Stimulated activated CD8-positive, alpha-beta memory T cell treated with anti-CD3 and anti-CD28 coated beads, Interleukin-4, amount 100 ng/mL, for 48 hours (primary cell): Measurements from ENCODE around the gene VARS2.
"Not testable (repeated sequence)": the region's sequence is repeated elsewhere in the genome, so short reads cannot be mapped to it uniquely, and the experiment has no call there.

Source experiments
- DNase-seq: peaks from one replicate; pipeline ENCODE4 v3.0.0-alpha.2; 2020

Gene VARS2

GRCh38 chr6:30900863-30901417 lies 13.1 kb upstream of the VARS2 start:
- DNase-seq, result no peak

- DNase-seq, result no peak
Observed at GRCh38 chr6:30901436-30901835, 12.6 kb upstream of the VARS2 start.

- not testable (repeated sequence) for DNase-seq
Observed at GRCh38 chr6:30902196-30902595, 11.8 kb upstream of the VARS2 start.

GRCh38 chr6:30902709-30903108 lies 11.3 kb upstream of the VARS2 start:
- DNase-seq, result no peak

DNA sequence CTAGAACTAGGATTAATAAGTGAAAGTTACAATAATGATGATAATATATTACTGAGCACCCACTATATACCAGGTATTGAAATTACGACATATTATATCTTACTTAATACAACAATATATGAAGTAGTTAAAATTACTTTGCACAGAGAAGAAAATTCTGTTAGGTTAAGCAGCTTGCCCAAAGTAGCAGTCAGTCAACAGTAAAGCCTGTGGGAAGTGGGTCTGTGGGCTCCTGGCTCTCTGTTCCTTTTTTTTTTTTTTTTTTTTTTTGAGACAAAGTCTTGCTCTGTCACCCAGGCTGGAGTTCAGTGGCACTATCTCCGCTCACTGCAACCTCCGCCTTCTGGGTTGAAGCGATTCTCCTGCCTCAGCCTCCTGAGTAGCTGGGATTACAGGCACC lies 10.8 kb upstream of the VARS2 start:
- no peak for DNase-seq

- not testable (repeated sequence) for DNase-seq
Observed at GRCh38 chr6:30907290-30907757, 6.7 kb upstream of the VARS2 start.

- DNase-seq, result peak; percentile 95
Observed at GRCh38 chr6:30907758-30908591, 6.1 kb upstream of the VARS2 start, which contains the start of gene GTF2H4. Gene GTF2H4, plus strand, starts transcription at chr6:30908207.

DNA sequence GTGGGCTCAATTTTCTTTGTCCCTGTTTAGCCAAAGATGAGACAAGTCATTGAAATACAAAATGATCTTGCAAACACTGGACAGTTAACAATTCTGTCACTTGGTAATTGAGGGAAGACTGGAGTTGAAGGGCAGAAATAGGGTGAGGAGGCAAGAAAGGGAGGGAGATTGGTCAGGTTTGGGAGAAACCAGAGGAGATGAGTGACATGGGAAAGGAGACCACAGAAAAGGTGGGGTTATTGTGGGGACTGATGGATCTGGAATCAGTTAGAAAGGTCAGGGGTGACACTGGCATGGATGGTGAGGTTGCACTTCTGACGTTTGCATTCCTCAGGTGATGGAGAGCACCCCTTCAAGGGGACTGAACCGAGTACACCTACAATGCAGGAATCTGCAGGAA lies 5.3 kb upstream of the VARS2 start:
- DNase-seq, result no peak

- DNase-seq, result not testable (repeated sequence)
Observed at GRCh38 chr6:30910473-30910872, 3.6 kb upstream of the VARS2 start.

GRCh38 chr6:30912746-30913520 lies 1.1 kb upstream of the VARS2 start:
- no peak for DNase-seq

DNA sequence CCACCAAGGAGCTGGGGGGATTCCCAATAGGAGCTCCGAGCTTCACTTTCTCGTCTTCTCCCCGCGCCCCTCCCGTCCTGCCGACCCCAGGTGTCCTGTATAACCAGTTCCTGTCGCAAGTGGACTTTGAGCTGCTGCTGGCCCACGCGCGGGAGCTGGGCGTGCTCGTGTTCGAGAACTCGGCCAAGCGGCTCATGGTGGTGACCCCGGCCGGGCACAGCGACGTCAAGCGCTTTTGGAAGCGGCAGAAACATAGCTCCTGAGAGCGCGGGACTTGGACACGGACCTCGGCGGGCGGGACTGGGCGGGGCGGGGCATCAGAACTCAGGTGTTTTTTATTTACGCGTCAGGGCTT lies 340 bp upstream of the VARS2 start:
- DNase-seq, result no peak

GRCh38 chr6:30914854-30915590 lies 984 bp downstream of the VARS2 start:
- peak; percentile 40 for DNase-seq

DNA sequence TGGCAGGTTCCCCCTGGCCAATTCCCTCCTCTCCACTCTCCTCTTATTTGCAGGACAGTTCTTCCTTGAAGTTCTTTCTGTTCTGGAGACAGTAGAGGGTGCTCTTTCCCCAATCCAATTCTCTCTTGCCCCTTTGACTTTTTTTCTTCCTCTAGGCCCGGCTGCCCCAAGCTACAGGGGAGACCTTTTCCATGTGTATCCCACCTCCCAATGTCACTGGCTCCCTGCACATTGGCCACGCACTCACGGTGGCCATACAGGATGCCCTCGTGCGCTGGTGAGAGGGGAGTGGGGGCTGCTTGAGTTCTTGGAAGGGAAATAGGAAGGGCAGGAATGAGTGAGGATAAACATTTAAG lies 1.5 kb downstream of the VARS2 start:
- DNase-seq, result no peak

DNA sequence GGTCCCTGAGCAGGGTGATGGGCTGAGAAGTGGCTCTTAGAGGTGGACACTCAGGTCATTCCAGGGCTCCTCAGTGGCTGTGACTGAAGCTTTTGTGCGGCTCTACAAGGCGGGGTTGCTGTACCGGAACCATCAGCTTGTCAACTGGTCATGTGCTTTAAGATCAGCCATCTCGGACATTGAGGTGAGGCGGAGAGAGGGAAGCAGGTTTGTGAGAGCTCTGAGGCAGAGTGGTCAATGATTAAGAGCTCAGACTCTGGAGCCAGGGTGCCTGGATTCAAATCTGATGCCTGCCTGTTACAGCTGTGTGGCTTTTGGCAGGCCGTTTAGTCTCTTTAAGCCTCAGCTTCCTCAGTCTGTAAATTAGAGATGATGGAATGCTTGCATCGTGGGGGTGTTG lies 3.0 kb downstream of the VARS2 start:
- no peak for DNase-seq

- DNase-seq, result no peak
Observed at GRCh38 chr6:30917487-30917886, 3.4 kb downstream of the VARS2 start.

DNA sequence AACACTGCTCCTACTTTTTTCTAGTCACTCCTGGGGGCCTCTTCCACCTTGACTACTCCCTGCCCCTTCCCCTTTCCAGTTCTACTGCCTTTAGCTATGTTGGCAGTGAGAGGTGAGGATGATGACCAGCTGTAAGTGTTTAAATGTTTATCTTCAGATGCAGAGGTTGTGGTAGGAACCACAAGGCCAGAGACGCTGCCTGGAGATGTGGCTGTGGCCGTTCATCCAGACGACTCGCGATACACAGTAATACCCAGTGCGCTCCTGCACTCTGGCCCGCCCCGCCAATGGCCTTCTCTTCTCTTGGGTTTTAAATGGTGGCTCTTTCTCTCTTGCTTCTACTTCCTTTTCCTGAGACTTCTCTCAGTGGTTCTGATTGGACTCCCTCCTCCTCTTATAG lies 4.6 kb downstream of the VARS2 start:
- DNase-seq, result no peak

DNA sequence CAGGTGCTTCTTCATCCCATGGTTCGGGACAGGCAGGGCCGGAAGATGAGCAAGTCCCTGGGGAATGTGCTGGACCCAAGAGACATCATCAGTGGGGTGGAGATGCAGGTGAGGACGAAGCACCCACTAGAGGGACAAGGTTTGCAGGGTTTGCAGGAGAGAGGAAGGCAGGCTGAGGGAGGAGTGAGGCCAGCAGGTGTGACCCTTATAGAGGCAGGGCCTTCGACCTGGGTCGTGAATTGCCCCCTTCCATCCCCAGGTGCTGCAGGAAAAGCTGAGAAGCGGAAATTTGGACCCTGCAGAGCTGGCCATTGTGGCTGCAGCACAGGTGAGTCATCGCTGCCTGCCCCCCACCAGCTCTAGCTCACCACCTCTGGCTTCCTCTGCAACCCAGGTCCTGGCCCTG lies 8.4 kb downstream of the VARS2 start:
- no peak for DNase-seq

DNA sequence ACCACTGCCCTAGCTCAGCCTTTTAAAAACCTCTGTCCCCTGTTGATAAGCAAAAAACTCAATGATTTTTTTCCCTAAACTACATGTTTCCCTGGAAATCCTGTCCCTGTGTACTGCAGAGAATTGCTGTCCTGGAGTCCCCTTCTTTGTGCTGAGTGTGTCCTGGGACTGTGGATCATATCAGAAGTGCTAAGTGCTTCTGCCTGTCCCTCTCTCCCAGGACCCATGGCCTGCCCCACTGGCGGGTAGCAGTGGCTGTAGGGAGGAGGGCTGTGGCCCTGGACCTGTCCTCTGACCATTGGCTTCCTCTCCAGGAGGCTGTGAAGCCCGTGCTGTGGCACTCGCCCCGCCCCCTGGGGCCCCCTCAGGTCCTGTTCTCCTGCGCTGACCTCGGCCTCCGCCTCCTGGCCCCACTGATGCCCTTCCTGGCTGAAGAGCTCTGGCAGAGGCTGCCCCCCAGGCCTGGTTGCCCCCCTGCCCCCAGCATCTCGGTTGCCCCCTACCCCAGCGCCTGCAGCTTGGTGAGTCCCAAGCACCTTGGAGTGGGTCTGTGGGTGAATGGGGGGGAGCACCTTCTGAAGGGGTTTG lies 10.1 kb downstream of the VARS2 start:
- not testable (repeated sequence) for DNase-seq

DNA sequence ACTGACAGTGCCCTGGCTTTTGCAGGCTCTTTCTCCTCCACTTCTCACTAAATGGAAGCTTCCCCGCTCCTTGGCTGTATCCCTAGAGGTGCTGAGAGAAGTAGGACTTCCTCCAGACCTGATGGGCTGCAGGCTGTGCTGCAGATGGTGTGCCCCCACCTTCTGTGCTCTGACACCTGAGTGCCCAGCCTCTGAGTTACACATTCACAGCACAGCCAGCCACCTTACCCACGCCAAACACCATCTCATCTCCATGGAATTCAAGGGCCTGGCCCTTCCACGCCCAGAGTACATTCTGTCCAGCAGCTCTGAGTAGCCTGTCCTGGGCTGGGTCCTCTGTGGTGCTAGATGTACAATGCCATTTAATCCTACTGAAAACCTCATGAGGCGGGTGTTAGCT lies 12.6 kb downstream of the VARS2 start:
- no peak for DNase-seq

- DNase-seq, result not testable (repeated sequence)
Observed at GRCh38 chr6:30927080-30927479, 13.0 kb downstream of the VARS2 start.

- DNase-seq, result no peak
Observed at GRCh38 chr6:30928677-30929076, 14.6 kb downstream of the VARS2 start.

- no peak for DNase-seq
Observed at GRCh38 chr6:30930506-30930905, 16.5 kb downstream of the VARS2 start.

DNA sequence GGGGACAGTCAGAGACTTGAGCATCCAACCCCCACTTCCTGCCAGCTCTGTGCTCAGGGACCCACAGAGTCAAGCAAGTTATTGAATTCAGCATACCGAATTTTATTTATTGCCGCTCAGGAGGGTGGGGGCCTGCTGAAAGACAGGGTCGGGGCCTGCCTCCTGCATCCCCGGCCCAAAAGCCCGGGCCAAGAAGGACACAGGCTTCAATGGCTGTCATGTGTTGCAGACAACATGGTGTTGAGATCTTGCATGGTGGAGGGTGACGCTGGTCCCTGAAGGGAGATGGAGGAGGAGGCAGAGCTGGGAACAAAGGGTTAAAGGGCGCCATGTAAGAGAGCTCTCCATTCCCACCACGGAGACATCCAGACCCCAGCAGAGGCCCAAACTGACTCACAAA lies 17.2 kb downstream of the VARS2 start:
- no peak for DNase-seq
